ENCODE data around the gene USP47. TPM values are rescaled to one million over a fixed set of nuclear protein-coding genes. Genes with fewer than 3 reads are reported as not detected.

The USP47 gene
- total and polyA plus RNA-seq, 2 experiments from 2014 or later: 16.3 to 36.7 TPM

- TF ChIP-seq, protein P1, sequence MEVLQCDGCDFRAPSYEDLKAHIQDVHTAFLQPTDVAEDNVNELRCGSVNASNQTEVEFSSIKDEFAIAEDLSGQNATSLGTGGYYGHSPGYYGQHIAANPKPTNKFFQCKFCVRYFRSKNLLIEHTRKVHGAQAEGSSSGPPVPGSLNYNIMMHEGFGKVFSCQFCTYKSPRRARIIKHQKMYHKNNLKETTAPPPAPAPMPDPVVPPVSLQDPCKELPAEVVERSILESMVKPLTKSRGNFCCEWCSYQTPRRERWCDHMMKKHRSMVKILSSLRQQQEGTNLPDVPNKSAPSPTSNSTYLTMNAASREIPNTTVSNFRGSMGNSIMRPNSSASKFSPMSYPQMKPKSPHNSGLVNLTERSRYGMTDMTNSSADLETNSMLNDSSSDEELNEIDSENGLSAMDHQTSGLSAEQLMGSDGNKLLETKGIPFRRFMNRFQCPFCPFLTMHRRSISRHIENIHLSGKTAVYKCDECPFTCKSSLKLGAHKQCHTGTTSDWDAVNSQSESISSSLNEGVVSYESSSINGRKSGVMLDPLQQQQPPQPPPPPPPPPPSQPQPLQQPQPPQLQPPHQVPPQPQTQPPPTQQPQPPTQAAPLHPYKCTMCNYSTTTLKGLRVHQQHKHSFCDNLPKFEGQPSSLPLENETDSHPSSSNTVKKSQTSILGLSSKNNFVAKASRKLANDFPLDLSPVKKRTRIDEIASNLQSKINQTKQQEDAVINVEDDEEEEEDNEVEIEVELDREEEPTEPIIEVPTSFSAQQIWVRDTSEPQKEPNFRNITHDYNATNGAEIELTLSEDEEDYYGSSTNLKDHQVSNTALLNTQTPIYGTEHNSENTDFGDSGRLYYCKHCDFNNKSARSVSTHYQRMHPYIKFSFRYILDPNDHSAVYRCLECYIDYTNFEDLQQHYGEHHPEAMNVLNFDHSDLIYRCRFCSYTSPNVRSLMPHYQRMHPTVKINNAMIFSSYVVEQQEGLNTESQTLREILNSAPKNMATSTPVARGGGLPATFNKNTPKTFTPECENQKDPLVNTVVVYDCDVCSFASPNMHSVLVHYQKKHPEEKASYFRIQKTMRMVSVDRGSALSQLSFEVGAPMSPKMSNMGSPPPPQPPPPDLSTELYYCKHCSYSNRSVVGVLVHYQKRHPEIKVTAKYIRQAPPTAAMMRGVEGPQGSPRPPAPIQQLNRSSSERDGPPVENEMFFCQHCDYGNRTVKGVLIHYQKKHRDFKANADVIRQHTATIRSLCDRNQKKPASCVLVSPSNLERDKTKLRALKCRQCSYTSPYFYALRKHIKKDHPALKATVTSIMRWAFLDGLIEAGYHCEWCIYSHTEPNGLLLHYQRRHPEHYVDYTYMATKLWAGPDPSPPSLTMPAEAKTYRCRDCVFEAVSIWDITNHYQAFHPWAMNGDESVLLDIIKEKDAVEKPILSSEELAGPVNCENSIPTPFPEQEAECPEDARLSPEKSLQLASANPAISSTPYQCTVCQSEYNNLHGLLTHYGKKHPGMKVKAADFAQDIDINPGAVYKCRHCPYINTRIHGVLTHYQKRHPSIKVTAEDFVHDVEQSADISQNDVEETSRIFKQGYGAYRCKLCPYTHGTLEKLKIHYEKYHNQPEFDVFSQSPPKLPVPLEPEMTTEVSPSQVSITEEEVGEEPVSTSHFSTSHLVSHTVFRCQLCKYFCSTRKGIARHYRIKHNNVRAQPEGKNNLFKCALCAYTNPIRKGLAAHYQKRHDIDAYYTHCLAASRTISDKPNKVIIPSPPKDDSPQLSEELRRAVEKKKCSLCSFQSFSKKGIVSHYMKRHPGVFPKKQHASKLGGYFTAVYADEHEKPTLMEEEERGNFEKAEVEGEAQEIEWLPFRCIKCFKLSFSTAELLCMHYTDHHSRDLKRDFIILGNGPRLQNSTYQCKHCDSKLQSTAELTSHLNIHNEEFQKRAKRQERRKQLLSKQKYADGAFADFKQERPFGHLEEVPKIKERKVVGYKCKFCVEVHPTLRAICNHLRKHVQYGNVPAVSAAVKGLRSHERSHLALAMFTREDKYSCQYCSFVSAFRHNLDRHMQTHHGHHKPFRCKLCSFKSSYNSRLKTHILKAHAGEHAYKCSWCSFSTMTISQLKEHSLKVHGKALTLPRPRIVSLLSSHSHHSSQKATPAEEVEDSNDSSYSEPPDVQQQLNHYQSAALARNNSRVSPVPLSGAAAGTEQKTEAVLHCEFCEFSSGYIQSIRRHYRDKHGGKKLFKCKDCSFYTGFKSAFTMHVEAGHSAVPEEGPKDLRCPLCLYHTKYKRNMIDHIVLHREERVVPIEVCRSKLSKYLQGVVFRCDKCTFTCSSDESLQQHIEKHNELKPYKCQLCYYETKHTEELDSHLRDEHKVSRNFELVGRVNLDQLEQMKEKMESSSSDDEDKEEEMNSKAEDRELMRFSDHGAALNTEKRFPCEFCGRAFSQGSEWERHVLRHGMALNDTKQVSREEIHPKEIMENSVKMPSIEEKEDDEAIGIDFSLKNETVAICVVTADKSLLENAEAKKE (CRISPR knock-in tag; IDR thresholded peaks at IDR 0.05): no peak
- TF ChIP-seq ZNF114 (CRISPR knock-in tag; IDR thresholded peaks at IDR 0.05): no peak
- no peak for TF ChIP-seq POLR2AphosphoS5 (IDR thresholded peaks at IDR 0.05; ENCODE audit: low read depth)
Observed at GRCh38 chr11:11973361-11973800, 131.6 kb downstream of the USP47 start (continued).

DNA sequence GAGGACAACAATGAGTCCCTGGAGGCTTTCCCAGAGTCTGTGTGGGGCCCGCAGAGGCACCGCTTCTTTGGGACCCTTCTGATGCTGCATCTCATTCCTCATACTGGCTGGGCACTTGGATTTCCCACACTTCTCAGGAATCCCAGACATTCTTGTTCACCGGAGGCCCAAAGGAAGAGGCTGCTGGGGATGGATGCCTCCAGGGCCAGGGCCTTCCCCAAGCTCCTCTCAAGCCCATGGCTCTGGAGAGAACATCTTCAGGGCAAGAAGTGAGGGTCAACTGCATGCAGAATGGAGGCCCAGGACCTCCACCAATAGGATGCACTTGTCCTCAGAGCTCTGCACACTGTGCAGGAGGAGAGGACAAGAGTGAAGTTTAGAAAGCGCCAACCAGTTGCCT is 132.1 kb downstream of the USP47 start:
- Histone ChIP-seq H3K4me1 (ENCODE audit: insufficient read depth) (peaks cover 13% of the 10 kb centered on the region; the same call in 1 of the 2 replicates), H3K4me2 (no peak overlapping the region), H3K4me3 (no peak overlapping the region), H3F3A (replicated peaks; ENCODE audit: low read depth) (no peaks in the 10 kb centered on the region), H3K27me3 (ENCODE audit: insufficient read depth) (no peaks in the 10 kb centered on the region), H3K27ac (ENCODE audit: low read depth) (no peak overlapping the region), H3K9me2 (ENCODE audit: insufficient read depth) (no peaks in the 10 kb centered on the region), H3K36me3 (ENCODE audit: insufficient read depth) (no peaks in the 10 kb centered on the region), H2AFZ (no peak overlapping the region), H3K79me2 (replicated peaks; ENCODE audit: insufficient read depth) (no peaks in the 10 kb centered on the region), H4K20me1 (replicated peaks; ENCODE audit: insufficient read depth) (no peaks in the 10 kb centered on the region)
- Mint-ChIP-seq H3K27me3 (ENCODE audit: insufficient read depth, low read depth, poor library complexity) (peaks cover 2% of the 10 kb centered on the region), H3K27ac (no peak overlapping the region), H3K4me1 (peaks cover 28% of the 10 kb centered on the region), H3K9me3 (no peaks in the 10 kb centered on the region), H3K36me3 (ENCODE audit: low read depth) (peaks cover 3% of the 10 kb centered on the region; the same call in 2 of the 3 replicates), H3K4me3 (no peak overlapping the region)
- DNase-seq (ENCODE audit: low spot score) (no peak), ATAC-seq (no peak)
- TF ChIP-seq ZNF331 (CRISPR knock-in tag; IDR thresholded peaks at IDR 0.05; ENCODE audit: low read depth) (no peak), JUNB (IDR thresholded peaks at IDR 0.05; ENCODE audit: unreplicated experiment) (no peak), REST (IDR thresholded peaks at IDR 0.05; ENCODE audit: unreplicated experiment) (no peak), CTCF (conservative IDR thresholded peaks at IDR 0.05; ENCODE audit: low read depth in 2 of 2) (no peak), CREB1 (CRISPR knock-in tag; IDR thresholded peaks at IDR 0.05; ENCODE audit: low read depth) (no peak), NANOG (IDR thresholded peaks at IDR 0.05; ENCODE audit: borderline replicate concordance) (no peak), ETS1 (IDR thresholded peaks at IDR 0.05) (no peak)
